Activated B cell treated with CpG ODN at 0.5 μM for 24 hours (primary cell): Measurements from ENCODE around the gene FUT8. TPM values are rescaled to one million over a fixed set of nuclear protein-coding genes. Genes with fewer than 3 reads are reported as not detected.

ENCODE experiments used
- ATAC-seq: fragments of 200-7000 bp; cut with Tn5 transposase; one replicate; pipeline ENCODE4 v1.10.0; 2021; ENCODE audit warnings: low read depth, mild to moderate bottlenecking, moderate library complexity
- CTCF ChIA-PET: fragments of 350-600 bp; sonication (Branson Sonifier 250); formaldehyde crosslinking; loops from one replicate; lab custom pipeline; 2021; ENCODE audit warnings: antibody characterized with exemption; lab: Charles Lee
- POLR2A ChIA-PET: fragments of 350-600 bp; sonication (Branson Sonifier 250); formaldehyde crosslinking; loops from one replicate; lab custom pipeline; 2021; ENCODE audit warnings: antibody characterized with exemption; lab: Charles Lee
- DNase-seq: peaks from one replicate; pipeline ENCODE4 v3.0.0; 2022
- H3K27ac Mint-ChIP-seq: one replicate; pipeline ENCODE4 v1.8.0; 2020; ENCODE audit warnings: mixed read lengths
- H3K27me3 Mint-ChIP-seq: one replicate; pipeline ENCODE4 v1.8.0; 2021; ENCODE audit warnings: mixed read lengths
- H3K36me3 Mint-ChIP-seq: one replicate; pipeline ENCODE4 v1.8.0; 2021; ENCODE audit warnings: low read depth, mixed read lengths
- H3K4me1 Mint-ChIP-seq: one replicate; pipeline ENCODE4 v1.8.0; 2021; ENCODE audit warnings: mixed read lengths
- H3K4me3 Mint-ChIP-seq: one replicate; pipeline ENCODE4 v1.8.0; 2020; ENCODE audit warnings: mild to moderate bottlenecking, mixed read lengths
- H3K9me3 Mint-ChIP-seq: one replicate; pipeline ENCODE4 v1.8.0; 2020; ENCODE audit warnings: mixed read lengths
- intact Hi-C: fragments of 100-400 bp; cut with micrococcal nuclease; formaldehyde crosslinking; loops from one replicate; pipeline ENCODE4 v1.15.1; 2024
- total RNA-seq: library from RNA; stranded (reverse); gene quantifications from 2 replicates; pipeline ENCODE4 v1.2.3, GENCODE V29; 2022
- TF ChIP-seq, protein P1 (sequence below): fragments of 200-600 bp; IDR thresholded peaks from one replicate; pipeline ENCODE4 v1.8.0; 2022; ENCODE audit warnings: antibody characterized with exemption, mild to moderate bottlenecking

The FUT8 gene
- total RNA-seq, 1 donor from 2014 or later, result 123 TPM

DNA sequence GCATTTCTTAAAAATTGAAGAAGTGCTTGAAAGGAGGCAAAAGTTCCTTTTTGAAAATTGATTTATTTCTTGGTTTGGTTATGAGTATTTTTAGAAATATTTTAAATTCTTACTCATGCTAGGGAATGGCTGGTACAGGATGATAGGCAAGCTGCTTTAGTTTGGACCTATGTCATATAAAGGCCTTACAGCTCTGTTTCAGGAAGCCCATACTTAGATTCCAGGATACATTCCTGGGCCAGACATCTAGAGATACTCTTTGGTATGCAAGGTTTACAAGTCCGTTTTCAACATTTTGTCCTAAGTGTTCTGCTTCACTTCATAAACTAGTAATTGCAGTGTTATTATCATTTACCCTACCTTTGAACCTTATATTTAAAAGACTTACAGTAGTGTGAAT, 186.8 kb downstream of the FUT8 start:
- Mint-ChIP-seq H3K4me3 (no peak overlapping the region), H3K9me3 (peaks cover 2% of the 10 kb centered on the region), H3K4me1 (peaks cover 6% of the 10 kb centered on the region), H3K27me3 (no peaks in the 10 kb centered on the region), H3K27ac (no peak overlapping the region), H3K36me3 (peaks cover 7% of the 10 kb centered on the region)
- ATAC-seq (no peak), DNase-seq (no peak)
- POLR2A ChIA-PET, result no interaction called here
- intact Hi-C loops, result no loop called here
- TF ChIP-seq, protein P1, sequence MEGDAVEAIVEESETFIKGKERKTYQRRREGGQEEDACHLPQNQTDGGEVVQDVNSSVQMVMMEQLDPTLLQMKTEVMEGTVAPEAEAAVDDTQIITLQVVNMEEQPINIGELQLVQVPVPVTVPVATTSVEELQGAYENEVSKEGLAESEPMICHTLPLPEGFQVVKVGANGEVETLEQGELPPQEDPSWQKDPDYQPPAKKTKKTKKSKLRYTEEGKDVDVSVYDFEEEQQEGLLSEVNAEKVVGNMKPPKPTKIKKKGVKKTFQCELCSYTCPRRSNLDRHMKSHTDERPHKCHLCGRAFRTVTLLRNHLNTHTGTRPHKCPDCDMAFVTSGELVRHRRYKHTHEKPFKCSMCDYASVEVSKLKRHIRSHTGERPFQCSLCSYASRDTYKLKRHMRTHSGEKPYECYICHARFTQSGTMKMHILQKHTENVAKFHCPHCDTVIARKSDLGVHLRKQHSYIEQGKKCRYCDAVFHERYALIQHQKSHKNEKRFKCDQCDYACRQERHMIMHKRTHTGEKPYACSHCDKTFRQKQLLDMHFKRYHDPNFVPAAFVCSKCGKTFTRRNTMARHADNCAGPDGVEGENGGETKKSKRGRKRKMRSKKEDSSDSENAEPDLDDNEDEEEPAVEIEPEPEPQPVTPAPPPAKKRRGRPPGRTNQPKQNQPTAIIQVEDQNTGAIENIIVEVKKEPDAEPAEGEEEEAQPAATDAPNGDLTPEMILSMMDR, result no peak
- CTCF ChIA-PET, result interaction anchor here (2.8 kb wide), 1 partner anchor 184 kb away, joined by 9 read pairs; no protein-coding TSS in a partner anchor

GRCh38 chr14:65600742-65601141, 188.2 kb downstream of the FUT8 start:
- intact Hi-C loops, result no loop called here
- POLR2A ChIA-PET, result interaction anchor here (0.5 kb wide), 1 partner anchor 9 kb away, joined by 4 read pairs; no protein-coding TSS in a partner anchor

GRCh38 chr14:65604535-65604934, 192.0 kb downstream of the FUT8 start:
- no peak overlapping the region for H3K27ac Mint-ChIP-seq
- intact Hi-C loops, result no loop called here
- peaks cover 2% of the 10 kb centered on the region for H3K9me3 Mint-ChIP-seq
- TF ChIP-seq, protein P1, result no peak
- ATAC-seq (no peak), DNase-seq (no peak)
- H3K4me3 Mint-ChIP-seq, result no peak overlapping the region
- H3K36me3 Mint-ChIP-seq, result peaks cover 4% of the 10 kb centered on the region
- CTCF ChIA-PET, result no interaction called here
- H3K4me1 Mint-ChIP-seq, result peaks cover 7% of the 10 kb centered on the region
- H3K27me3 Mint-ChIP-seq, result no peaks in the 10 kb centered on the region
- POLR2A ChIA-PET, result no interaction called here

More at GRCh38 chr14:65600742-65601141, 188.2 kb downstream of the FUT8 start:
- TF ChIP-seq, protein P1, result no peak
- Mint-ChIP-seq H3K9me3 (peaks cover 2% of the 10 kb centered on the region), H3K4me1 (peaks cover 6% of the 10 kb centered on the region), H3K4me3 (no peak overlapping the region), H3K27ac (no peak overlapping the region), H3K36me3 (peaks cover 4% of the 10 kb centered on the region), H3K27me3 (no peaks in the 10 kb centered on the region)
- CTCF ChIA-PET, result interaction anchor here (0.9 to 2.8 kb wide), 2 partner anchors 185 to 314 kb away, joined by 3 to 9 read pairs; no protein-coding TSS in a partner anchor
- ATAC-seq (no peak), DNase-seq (no peak)

GRCh38 chr14:65604936-65605335, 192.4 kb downstream of the FUT8 start:
- ATAC-seq, result peak; percentile 21
- H3K9me3 Mint-ChIP-seq, result peaks cover 2% of the 10 kb centered on the region
- H3K36me3 Mint-ChIP-seq, result peaks cover 4% of the 10 kb centered on the region
- TF ChIP-seq, protein P1, result no peak
- CTCF ChIA-PET, result no interaction called here
- H3K4me1 Mint-ChIP-seq, result peaks cover 7% of the 10 kb centered on the region
- intact Hi-C loops, result loop anchor here (1.0 kb wide), 4 partner anchors 190 to 441 kb away; no protein-coding TSS in a partner anchor
- no peaks in the 10 kb centered on the region for H3K27me3 Mint-ChIP-seq
- no peak overlapping the region for H3K4me3 Mint-ChIP-seq
- POLR2A ChIA-PET, result no interaction called here
- no peak overlapping the region for H3K27ac Mint-ChIP-seq
- DNase-seq, result no peak

DNA sequence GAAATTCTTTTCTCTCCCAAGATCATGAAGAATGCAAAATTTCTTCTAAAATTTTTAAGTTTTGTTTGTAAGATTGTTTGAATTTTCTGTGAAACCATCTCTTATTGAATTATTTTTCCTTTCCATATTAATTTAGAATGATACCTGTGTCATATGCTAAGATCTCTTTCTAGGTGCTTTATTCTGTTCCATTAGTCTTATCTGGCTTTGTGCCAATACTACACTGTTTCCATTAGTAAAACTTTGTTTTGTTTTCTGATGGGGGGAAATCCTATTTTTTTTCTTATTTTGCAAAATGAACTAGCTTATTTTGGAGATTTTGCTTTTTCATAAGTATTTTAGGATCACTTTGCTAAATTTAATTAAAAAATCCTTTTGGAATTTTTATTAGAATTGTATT, 193.9 kb downstream of the FUT8 start:
- TF ChIP-seq, protein P1, result no peak
- DNase-seq (no peak), ATAC-seq (no peak)
- intact Hi-C loops, result no loop called here
- Mint-ChIP-seq H3K4me1 (peaks cover 2% of the 10 kb centered on the region), H3K27me3 (no peaks in the 10 kb centered on the region), H3K9me3 (no peaks in the 10 kb centered on the region), H3K36me3 (peaks cover 4% of the 10 kb centered on the region), H3K4me3 (no peak overlapping the region), H3K27ac (no peak overlapping the region)
- ChIA-PET CTCF (interaction anchor here (1.1 kb wide), 1 partner anchor 382 kb away, joined by 3 read pairs; no protein-coding TSS in a partner anchor), POLR2A (no interaction called here)
